IMR-90 (cell line): ENCODE data around the gene OSBPL6. TPM values are rescaled to one million over a fixed set of nuclear protein-coding genes. Genes with fewer than 3 reads are reported as not detected.

Experiments used
- ATAC-seq: fragments of 200-7000 bp; cut with Tn5 transposase; 2 replicates; pipeline ENCODE4 v1.9.1; 2020; ENCODE audit warnings: low read depth, mild to moderate bottlenecking, moderate library complexity
- BruUV-seq: library from RNA; stranded (reverse); fragments of 400-500 nt; replicated peaks from 2 replicates; lab custom pipeline; 2021; lab: Mats Ljungman, UMichigan
- CTCF ChIA-PET: fragments of 300-600 bp; formaldehyde crosslinking; extraction: SDS; loops from one replicate; lab custom pipeline; 2021; ENCODE audit warnings: antibody characterized with exemption; lab: Yijun Ruan, JAX
- POLR2A ChIA-PET: fragments of 300-600 bp; sonication (Branson Sonifier 250); formaldehyde crosslinking; loops from one replicate; lab custom pipeline; 2022; ENCODE audit warnings: antibody characterized with exemption; ENCODE audit not compliant: unreplicated experiment; lab: Charles Lee
- DNase-seq: peaks from one replicate; pipeline ENCODE4 v3.0.0; 2013
- H2AFZ ChIP-seq: replicated peaks from 2 replicates; pipeline ENCODE3; 2013; ENCODE audit warnings: low read length, mild to moderate bottlenecking; ENCODE audit not compliant: poor library complexity
- H2AK5ac ChIP-seq: 2 replicates; pipeline ENCODE4 v1.6.1; 2013; ENCODE audit warnings: low read depth, low read length, inconsistent platforms
- H2AK9ac ChIP-seq: replicated peaks from 2 replicates; pipeline ENCODE3; 2013; ENCODE audit warnings: mild to moderate bottlenecking, low read depth, low read length, moderate library complexity; ENCODE audit not compliant: poor library complexity
- H2BK120ac ChIP-seq: 2 replicates; pipeline ENCODE4 v1.6.1; 2013; ENCODE audit warnings: low read depth, low read length, inconsistent platforms
- H2BK15ac ChIP-seq: 3 replicates; pipeline ENCODE4 v1.6.1; 2013; ENCODE audit warnings: low read depth, low read length, inconsistent platforms
- H2BK20ac ChIP-seq: 2 replicates; pipeline ENCODE4 v1.6.1; 2013; ENCODE audit warnings: low read depth, mild to moderate bottlenecking, inconsistent platforms, low read length, moderate library complexity
- H2BK5ac ChIP-seq: 2 replicates; pipeline ENCODE4 v1.6.1; 2013; ENCODE audit warnings: mild to moderate bottlenecking, low read depth, low read length, inconsistent platforms; ENCODE audit not compliant: poor library complexity, severe bottlenecking
- H3K14ac ChIP-seq: replicated peaks from 2 replicates; pipeline ENCODE4 v1.6.1; 2013; ENCODE audit warnings: low read depth, low read length, inconsistent platforms
- H3K18ac ChIP-seq: 2 replicates; pipeline ENCODE4 v1.6.1; 2013; ENCODE audit warnings: low read depth, low read length, control low read depth
- H3K23ac ChIP-seq: 2 replicates; pipeline ENCODE4 v1.6.1; 2013; ENCODE audit warnings: low read depth, low read length, inconsistent platforms
- H3K27ac ChIP-seq: 2 replicates; pipeline ENCODE4 v1.5.1; 2013; ENCODE audit warnings: mild to moderate bottlenecking, control low read depth, low read length; ENCODE audit not compliant: insufficient read depth
- H3K27me3 ChIP-seq: 2 replicates; pipeline ENCODE4 v1.6.1; 2013; ENCODE audit warnings: low read length; ENCODE audit not compliant: control insufficient read depth, insufficient read depth
- H3K36me3 ChIP-seq: 2 replicates; pipeline ENCODE4 v1.6.1; 2013; ENCODE audit warnings: low read length, mixed read lengths; ENCODE audit not compliant: control insufficient read depth, insufficient read depth
- H3K4ac ChIP-seq: 2 replicates; pipeline ENCODE4 v1.6.1; 2013; ENCODE audit warnings: low read depth, low read length, inconsistent platforms
- H3K4me1 ChIP-seq: 2 replicates; pipeline ENCODE4 v1.6.1; 2013; ENCODE audit warnings: low read length, mixed read lengths; ENCODE audit not compliant: control insufficient read depth, insufficient read depth
- H3K4me2 ChIP-seq: 2 replicates; pipeline ENCODE4 v1.6.1; 2013; ENCODE audit warnings: low read depth, mild to moderate bottlenecking, control low read depth, low read length, moderate library complexity
- H3K4me3 ChIP-seq: 2 replicates; pipeline ENCODE4 v1.5.1; 2013; ENCODE audit warnings: low read depth, mild to moderate bottlenecking, control low read depth, low read length, moderate library complexity; ENCODE audit not compliant: insufficient read depth
- H3K56ac ChIP-seq: 2 replicates; pipeline ENCODE4 v1.6.1; 2013; ENCODE audit warnings: low read length, inconsistent platforms; ENCODE audit not compliant: insufficient read depth; ENCODE audit errors: extremely low read depth
- H3K79me1 ChIP-seq, 2 experiments: 2 replicates each; pipeline ENCODE4 v1.6.1; 2013; ENCODE audit warnings: low read length in 2 of 2, inconsistent platforms in 1 of 2, low read depth in 1 of 2
- H3K9ac ChIP-seq: 2 replicates; pipeline ENCODE4 v1.6.1; 2013; ENCODE audit warnings: low read depth, low read length, control low read depth
- H3K9me1 ChIP-seq: 2 replicates; pipeline ENCODE4 v1.6.1; 2013; ENCODE audit warnings: low read length, inconsistent platforms; ENCODE audit not compliant: insufficient read depth
- H3K9me3 ChIP-seq: 2 replicates; pipeline ENCODE4 v1.6.1; 2013; ENCODE audit warnings: low read length; ENCODE audit not compliant: control insufficient read depth, insufficient read depth
- H4K20me1 ChIP-seq: 2 replicates; pipeline ENCODE4 v1.6.1; 2013; ENCODE audit warnings: low read length, inconsistent platforms; ENCODE audit not compliant: insufficient read depth
- H4K5ac ChIP-seq: 2 replicates; pipeline ENCODE4 v1.6.1; 2013; ENCODE audit warnings: mild to moderate bottlenecking, low read depth, low read length, control low read depth
- H4K8ac ChIP-seq, 2 experiments: 2 replicates each; pipeline ENCODE4 v1.6.1; 2013; ENCODE audit warnings: low read depth in 2 of 2, low read length in 2 of 2, control low read depth in 1 of 2, inconsistent platforms in 1 of 2
- H4K91ac ChIP-seq: 2 replicates; pipeline ENCODE4 v1.6.1; 2013; ENCODE audit warnings: low read depth, low read length, inconsistent platforms; ENCODE audit not compliant: insufficient read depth
- CTCF ChIP-seq: conservative IDR thresholded peaks from 2 replicates; pipeline ENCODE4 v1.5.1; 2012; ENCODE audit warnings: mild to moderate bottlenecking, low read depth, low read length, improper control_type of control experiment
- ELK1 ChIP-seq: fragments of 150-350 bp; IDR thresholded peaks from 2 replicates; pipeline ENCODE4 v1.6.1; 2016; ENCODE audit warnings: low read depth, mild to moderate bottlenecking, low read length, moderate library complexity, borderline replicate concordance
- MXI1 ChIP-seq: IDR thresholded peaks from 2 replicates; pipeline ENCODE4 v1.6.1; 2012; ENCODE audit warnings: low read depth, mild to moderate bottlenecking, low read length, moderate library complexity, borderline replicate concordance
- SMC3 ChIP-seq: fragments of 150-350 bp; IDR thresholded peaks from 2 replicates; pipeline ENCODE4 v1.6.1; 2016; ENCODE audit warnings: low read depth, mild to moderate bottlenecking, antibody characterized with exemption, low read length, moderate library complexity
- USF2 ChIP-seq: fragments of 150-350 bp; IDR thresholded peaks from 2 replicates; pipeline ENCODE4 v1.6.1; 2017; ENCODE audit warnings: mild to moderate bottlenecking, antibody characterized with exemption, low read length, low read depth
- WGBS, 2 experiments: methylation state at CpG; one replicate each; pipeline versions ENCODE4 v1.1.5 to v1.1.7; 2013; ENCODE audit warnings: missing lambda C conversion rate in 2 of 2; ENCODE audit not compliant: insufficient read length in 1 of 2; ENCODE audit errors: extremely low coverage in 2 of 2; 5-methylcytosine and 5-hydroxymethylcytosine counted together
- dilution Hi-C: fragments of 300-500 bp; cut with HindIII; formaldehyde crosslinking; loops from one replicate; pipeline ENCODE4 v1.14.3; 2018; ENCODE audit warnings: low sequenced_read_pairs; ENCODE audit not compliant: unreplicated experiment
- in situ Hi-C: fragments of 300-500 bp; cut with MboI; formaldehyde crosslinking; loops from 3 replicates; pipeline ENCODE4 v1.14.3; 2019; ENCODE audit warnings: low sequenced_read_pairs, inconsistent platforms, mixed read lengths
- intact Hi-C: fragments of 100-400 bp; cut with micrococcal nuclease; formaldehyde crosslinking; loops from 2 replicates; pipeline ENCODE4 v1.10.0; 2022
- polyA plus RNA-seq, 3 experiments: library from polyadenylated mRNA; depleted of rRNA; stranded (reverse); fragments of >200 nt; gene quantifications; 2 replicates each; pipeline ENCODE4 v1.2.3, GENCODE V29; 2012; ENCODE audit warnings: low replicate concordance in 1 of 3
- total RNA-seq: library from RNA; depleted of rRNA; stranded (reverse); fragments of >200 nt; gene quantifications from 2 replicates; pipeline ENCODE4 v1.2.3, GENCODE V29; 2012

OSBPL6 gene
- total and polyA plus RNA-seq, 2 of the 4 experiments (the other 2 are of a cell fraction) = 3.2 to 3.7 TPM

GRCh38 chr2:178295906-178296305, 101.6 kb downstream of the OSBPL6 start:
- intact Hi-C loops (no loop called here), in situ Hi-C loops (no loop called here), dilution Hi-C loops (no loop called here)
- H3K23ac ChIP-seq = no peak overlapping the region
- H4K91ac ChIP-seq = no peak overlapping the region
- no peaks in the 10 kb centered on the region for H3K27me3 ChIP-seq
- no peak overlapping the region for H3K9ac ChIP-seq
- no peak overlapping the region for H4K8ac ChIP-seq
- no TSS peak for BruUV-seq
- H3K4me3 ChIP-seq = no peak overlapping the region
- H3K79me1 ChIP-seq = no peaks in the 10 kb centered on the region
- H2AFZ ChIP-seq = no peak overlapping the region
- no peak overlapping the region for H2BK20ac ChIP-seq
- H4K20me1 ChIP-seq = no peaks in the 10 kb centered on the region
- no peak overlapping the region for H2BK120ac ChIP-seq
- H3K56ac ChIP-seq = no peak overlapping the region
- H3K9me1 ChIP-seq = 0 out of 2 replicates have a peak, but pooled peaks cover 4% of the 10 kb centered on the region
- H3K9me3 ChIP-seq = no peaks in the 10 kb centered on the region
- H4K5ac ChIP-seq = no peak overlapping the region
- no peak overlapping the region for H2AK5ac ChIP-seq
- no peak overlapping the region for H3K4me2 ChIP-seq
- no peak overlapping the region for H3K14ac ChIP-seq
- DNase-seq (no peak), ATAC-seq (no peak)
- no peaks in the 10 kb centered on the region for H3K36me3 ChIP-seq
- ChIA-PET POLR2A (no interaction called here), CTCF (no interaction called here)
- H3K4ac ChIP-seq = no peak overlapping the region
- no peak overlapping the region for H3K18ac ChIP-seq
- H3K27ac ChIP-seq = no peak overlapping the region
- no peak for TF ChIP-seq CTCF
- TF ChIP-seq MXI1 = no peak
- TF ChIP-seq SMC3 = no peak
- no peak for TF ChIP-seq ELK1
- no peak for TF ChIP-seq USF2
- no peak overlapping the region for H2BK15ac ChIP-seq
- H2AK9ac ChIP-seq = no peak overlapping the region
- H2BK5ac ChIP-seq = no peak overlapping the region
- H3K4me1 ChIP-seq = 0 out of 2 replicates have a peak, but pooled peaks cover 1% of the 10 kb centered on the region
- 100% methylated on average over 1 of the region's 3 CpGs; no CpG with 5 or more reads in 1 of the 2 experiments for WGBS, 2 experiments
